DMS 273 (cell line): ENCODE data around the gene PLA2G4F.

Experiments used
- DNase-seq: peaks from one replicate; lab custom pipeline; 2025; ENCODE audit not compliant: unreplicated experiment; lab: John Stamatoyannopoulos, UW

The PLA2G4F gene

GRCh38 chr15:42149493-42150218, 6.8 kb downstream of the PLA2G4F start:
- DNase-seq: no peak

GRCh38 chr15:42148808-42149492, 7.5 kb downstream of the PLA2G4F start:
- DNase-seq: no peak

- no peak for DNase-seq
Observed at GRCh38 chr15:42147431-42147735, 9.1 kb downstream of the PLA2G4F start.

GRCh38 chr15:42146551-42147430, 9.6 kb downstream of the PLA2G4F start:
- DNase-seq: no peak

GRCh38 chr15:42145546-42146455, 10.6 kb downstream of the PLA2G4F start:
- no peak for DNase-seq

GRCh38 chr15:42144841-42145375, 11.5 kb downstream of the PLA2G4F start:
- no peak for DNase-seq

- DNase-seq: no peak
Observed at GRCh38 chr15:42143866-42144625, 12.4 kb downstream of the PLA2G4F start.

- no peak for DNase-seq
Observed at GRCh38 chr15:42143356-42143755, 13.1 kb downstream of the PLA2G4F start.

GRCh38 chr15:42141795-42142667, 14.4 kb downstream of the PLA2G4F start:
- DNase-seq: no peak

- DNase-seq: no peak
Observed at GRCh38 chr15:42141246-42141645, 15.2 kb downstream of the PLA2G4F start.

GRCh38 chr15:42140383-42141070, 15.9 kb downstream of the PLA2G4F start:
- DNase-seq: no peak

GRCh38 chr15:42139596-42139995, 16.8 kb downstream of the PLA2G4F start:
- DNase-seq: no peak

- DNase-seq: no peak
Observed at GRCh38 chr15:42138968-42139386, 17.5 kb downstream of the PLA2G4F start.

GRCh38 chr15:42138411-42138810, 18.0 kb downstream of the PLA2G4F start:
- DNase-seq: no peak

- peak; percentile 78 for DNase-seq
Observed at GRCh38 chr15:42137461-42138261, 18.8 kb downstream of the PLA2G4F start.

- no peak for DNase-seq
Observed at GRCh38 chr15:42136513-42136912, 19.9 kb downstream of the PLA2G4F start.

- DNase-seq: no peak
Observed at GRCh38 chr15:42135351-42135750, 21.1 kb downstream of the PLA2G4F start.
